GM18873 (cell line): ENCODE data around the gene CASTOR2.
"Not testable (repeated sequence)": the region's sequence is repeated elsewhere in the genome, so short reads cannot be mapped to it uniquely, and the experiment has no call there.

Experiments
- ATAC-seq: cut with Tn5 transposase; IDR thresholded peaks from one replicate; pipeline ENCODE4 v1.9.1; 2021; ENCODE audit warnings: mild to moderate bottlenecking, moderate library complexity, moderate number of reproducible peaks; ENCODE audit not compliant: unreplicated experiment, low FRiP score

CASTOR2 gene

DNA sequence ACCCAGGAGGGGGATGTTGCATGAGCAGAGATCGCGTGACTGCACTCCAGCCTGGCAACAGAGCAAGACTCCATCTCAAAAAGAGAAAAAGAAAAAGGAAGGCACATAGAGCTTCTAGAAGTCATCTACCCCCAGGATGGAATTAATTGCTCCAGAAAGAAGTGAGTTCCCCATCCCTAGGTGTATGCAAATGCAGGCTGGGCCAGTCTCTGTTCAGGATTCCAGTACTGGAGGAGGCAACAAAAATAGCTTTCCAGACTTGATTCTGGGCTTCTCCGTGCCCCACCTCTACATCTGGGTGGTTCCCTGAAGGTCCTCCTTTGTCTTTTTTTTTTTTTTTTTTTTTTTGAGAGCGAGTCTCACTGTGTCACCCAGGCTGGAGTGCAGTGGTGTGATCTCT, 28.6 kb downstream of the CASTOR2 start:
- no peak for ATAC-seq

DNA sequence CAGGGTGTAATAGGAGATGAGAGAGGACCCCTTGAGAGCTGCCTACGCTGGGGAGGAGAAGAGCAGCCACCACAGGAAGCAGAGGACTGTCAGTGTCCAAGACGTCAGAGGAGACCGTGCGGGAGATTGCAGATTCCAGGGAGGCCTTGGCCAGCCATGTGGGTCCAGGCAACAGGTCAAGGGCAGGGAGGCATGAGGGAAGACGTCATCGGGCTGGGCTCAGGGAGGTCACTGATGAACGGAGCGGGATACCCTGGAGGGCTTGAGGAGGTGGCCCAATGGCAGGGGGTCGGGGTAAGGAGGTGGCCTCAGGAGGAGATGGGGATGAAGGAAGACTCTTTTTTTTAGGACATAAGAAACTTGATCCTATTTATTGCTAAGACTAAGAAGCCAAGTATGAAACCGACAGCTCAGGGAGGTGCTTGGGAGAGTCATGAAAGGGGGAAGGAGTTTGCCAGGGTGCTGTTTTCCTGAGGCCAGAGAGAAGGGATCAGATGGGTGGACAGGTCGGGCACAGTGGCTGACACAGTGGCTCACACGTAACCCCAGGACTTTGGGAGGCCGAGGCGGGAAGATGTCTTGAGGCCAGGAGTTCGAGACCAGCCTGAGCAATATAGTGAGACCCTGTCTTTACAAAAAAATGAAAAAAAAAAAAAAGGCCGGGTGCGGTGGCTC, 30.5 kb downstream of the CASTOR2 start:
- ATAC-seq = not testable (repeated sequence)

DNA sequence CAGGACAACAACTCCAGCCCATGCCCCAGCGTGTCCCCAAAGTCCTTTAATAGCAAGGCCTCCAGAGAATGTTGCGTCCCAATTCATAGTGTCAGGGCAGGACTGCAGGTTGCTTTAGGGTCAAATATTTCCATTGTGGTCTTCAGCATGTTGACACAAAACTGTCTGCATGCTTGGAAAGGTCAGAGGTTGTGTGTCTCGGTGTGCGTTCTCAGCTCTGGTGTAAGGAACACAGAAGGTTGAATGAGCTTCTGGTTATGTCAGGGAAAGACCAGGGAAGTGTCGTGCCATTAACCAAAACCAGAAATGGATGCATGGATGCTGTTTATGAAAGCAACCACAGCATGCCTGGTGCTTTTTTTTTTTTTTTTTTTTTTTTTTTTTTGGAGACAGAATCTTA, 31.9 kb downstream of the CASTOR2 start:
- not testable (repeated sequence) for ATAC-seq

DNA sequence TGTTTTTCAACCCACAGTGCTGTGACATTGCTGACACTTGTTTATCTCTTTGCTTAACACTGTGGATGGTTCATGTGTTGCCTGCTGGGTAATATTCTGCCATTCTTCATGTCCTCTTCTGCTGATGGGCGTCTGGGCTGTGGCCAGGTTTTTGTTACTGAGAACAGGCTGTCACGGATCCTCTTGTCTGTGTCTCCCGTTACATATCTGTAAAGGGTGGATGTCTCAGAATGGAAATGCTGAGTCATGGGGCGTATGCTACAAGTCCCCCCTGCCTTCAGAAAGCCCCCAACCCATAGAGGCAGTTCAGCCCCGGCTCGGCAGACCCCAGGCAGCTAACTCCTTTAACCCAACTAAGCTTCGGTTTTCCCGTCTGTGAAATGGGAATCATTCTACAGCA, 33.3 kb downstream of the CASTOR2 start:
- not testable (repeated sequence) for ATAC-seq

DNA sequence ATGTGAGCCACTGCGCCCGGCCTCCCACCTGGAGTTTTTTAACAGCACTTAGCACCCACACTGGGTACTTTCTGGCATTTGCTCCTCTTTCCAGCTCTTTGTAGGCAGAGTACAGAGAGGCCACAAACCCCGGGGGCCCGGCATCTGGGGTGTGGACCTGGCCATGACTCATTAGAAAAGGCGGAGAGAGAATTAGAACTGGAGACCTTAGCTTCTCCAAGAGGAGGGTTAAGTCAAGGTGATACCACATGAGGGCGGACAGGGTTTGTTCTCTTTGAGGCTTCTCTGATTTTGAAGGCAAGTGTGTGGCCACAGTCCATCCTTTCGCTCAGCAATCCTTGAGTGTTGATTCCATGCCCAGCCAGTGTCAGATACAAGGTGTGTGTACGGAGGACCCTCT, 36.9 kb downstream of the CASTOR2 start:
- not testable (repeated sequence) for ATAC-seq

DNA sequence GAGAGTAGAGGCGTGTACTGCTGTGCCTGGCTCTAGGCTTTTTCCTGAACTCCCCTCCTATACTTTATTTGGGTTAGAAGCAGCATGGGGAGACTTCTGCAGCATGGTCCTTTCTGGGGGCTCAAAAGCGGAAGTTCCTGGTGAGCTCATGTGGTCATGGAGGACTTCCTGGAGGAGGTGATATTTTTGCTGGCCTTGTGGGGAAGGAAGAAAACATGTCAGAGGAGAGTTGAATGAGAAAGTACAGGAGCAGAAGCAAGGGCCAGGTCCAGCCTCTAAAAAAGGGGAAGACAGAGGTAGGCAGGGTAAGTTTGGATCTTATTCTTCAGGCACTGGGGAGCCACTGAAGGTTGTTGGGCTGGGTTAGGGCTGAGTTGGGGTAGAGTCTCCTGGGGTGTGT, 45.5 kb downstream of the CASTOR2 start:
- no peak for ATAC-seq

DNA sequence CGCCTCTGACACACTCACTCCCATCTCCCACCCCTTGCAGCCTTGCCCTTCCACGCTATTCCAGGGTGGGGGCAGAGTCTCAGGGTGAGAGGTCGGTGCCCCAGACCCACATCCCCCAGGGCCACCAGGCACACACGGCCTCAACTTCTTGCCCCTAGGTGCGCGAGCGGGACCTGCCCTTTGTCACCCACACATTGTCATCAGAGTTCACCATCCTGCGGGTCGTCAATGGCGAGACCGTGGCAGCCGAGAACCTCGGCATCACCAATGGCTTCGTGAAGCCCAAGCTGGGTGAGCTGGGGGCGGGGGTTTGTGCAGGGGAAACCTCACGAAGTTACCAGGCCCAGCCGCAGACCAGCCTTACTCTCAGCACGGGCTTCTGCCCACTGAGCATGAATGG, 53.3 kb downstream of the CASTOR2 start:
- ATAC-seq = no peak

DNA sequence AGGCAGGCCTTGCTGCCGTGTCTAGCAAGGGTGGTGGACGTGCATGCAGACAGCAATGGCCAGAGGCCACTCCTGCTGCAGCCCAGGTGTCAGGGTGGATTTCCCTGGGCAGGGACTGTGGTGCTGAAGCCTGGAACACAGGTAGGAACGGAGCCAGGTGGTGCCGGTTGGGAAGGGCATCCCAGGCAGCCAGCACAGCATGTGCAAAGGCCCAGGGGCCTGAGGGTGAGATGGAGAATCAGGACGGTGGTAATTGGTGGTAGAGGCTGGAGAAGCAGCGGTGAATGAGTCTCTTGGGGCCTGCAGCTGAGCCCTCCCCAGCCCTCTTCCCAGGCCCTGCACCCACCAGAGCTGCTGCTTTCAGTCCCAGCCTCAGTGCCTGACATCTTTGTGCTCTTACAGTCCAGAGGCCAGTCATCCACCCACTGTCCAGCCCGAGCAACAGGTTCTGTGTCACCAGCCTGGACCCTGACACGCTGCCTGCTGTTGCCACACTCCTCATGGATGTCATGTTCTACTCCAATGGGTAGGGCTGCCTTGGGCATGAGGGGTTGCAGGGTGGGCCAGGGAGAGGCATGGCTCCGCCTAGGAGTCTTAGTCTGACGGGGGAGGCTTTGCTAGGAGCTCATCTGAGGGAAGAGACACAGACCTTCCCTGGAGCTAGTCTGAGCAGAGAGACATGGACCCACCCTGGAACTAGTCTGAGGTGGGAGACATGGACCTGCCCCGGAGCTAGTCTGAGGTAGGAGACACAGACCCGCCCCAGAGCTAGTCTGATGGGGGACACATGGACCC, 54.3 kb downstream of the CASTOR2 start:
- ATAC-seq = no peak

DNA sequence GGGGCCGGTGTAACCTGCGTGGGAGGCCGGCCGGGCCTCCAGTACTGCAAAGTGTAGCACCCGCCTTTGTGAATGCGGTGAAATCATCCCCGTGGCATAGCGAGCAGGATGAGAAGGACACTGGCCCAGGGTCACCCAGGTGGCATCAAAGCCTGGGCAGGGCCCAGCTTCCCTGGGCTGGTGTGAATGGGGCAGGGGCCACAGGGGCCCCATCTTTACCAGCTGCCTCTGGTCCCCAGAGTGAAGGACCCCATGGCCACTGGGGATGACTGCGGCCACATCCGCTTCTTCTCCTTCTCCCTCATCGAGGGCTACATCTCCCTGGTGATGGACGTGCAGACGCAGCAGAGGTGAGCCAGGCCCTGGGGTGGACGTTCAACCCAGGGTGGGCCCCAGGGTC, 55.3 kb downstream of the CASTOR2 start:
- no peak for ATAC-seq

DNA sequence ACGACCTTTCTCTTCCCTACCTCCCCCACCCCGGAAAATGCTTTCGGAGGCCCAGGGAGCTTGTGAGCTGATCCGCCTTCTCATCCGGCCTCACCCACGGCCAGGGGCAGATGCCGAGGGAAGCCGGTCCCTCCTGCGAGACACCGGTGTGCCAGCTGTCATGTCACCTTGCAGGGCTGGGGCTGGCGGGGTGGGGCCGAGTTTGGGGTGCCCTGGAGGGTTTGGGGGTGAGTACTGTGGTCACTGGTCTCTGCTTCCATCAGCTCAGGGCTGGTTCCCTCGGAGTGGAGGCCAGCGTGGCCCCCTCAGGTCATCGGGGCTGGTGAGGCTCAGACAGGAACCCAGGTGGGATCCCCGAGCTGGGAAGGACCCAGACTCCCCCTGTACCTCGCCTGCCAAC, 60.4 kb downstream of the CASTOR2 start:
- ATAC-seq = no peak

DNA sequence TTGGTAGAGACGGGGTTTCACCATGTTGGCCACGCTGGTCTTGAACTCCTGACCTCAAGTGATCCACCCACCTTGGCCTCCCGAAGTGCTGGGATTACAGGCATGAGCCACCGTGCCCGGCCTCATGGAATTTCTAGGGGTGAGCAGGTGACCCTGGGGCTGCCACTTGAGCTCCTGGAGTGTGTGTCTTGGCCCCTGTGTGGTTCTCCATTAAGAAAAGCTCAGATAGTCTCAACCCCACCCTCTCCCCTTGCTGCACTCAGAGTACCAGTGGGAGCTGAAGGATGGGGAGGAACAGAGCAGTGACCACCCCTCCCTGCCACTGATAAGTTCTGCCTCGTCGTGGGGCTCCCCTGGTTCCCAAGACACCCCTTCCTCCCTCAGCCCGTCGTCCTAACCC, 63.8 kb downstream of the CASTOR2 start:
- ATAC-seq = no peak

DNA sequence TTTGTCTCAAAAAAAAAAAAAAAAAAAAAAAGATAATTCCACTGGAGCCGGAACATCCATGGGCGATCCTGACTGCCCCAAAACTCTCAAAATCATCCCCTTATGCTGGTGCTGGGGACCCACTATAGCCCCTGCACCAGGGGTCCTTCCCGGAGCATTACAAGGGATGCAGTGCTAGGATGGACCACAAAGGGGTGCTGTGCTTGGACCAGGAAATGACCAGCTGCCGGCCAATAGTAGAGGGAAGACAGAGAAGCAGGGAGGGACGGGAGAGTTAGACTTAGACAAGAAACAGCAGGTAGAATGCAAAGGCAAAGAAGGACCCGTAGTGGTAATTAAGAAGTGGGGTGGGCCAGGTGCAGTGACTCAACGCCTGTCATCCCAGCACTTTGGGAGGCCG, 68.6 kb downstream of the CASTOR2 start:
- no peak for ATAC-seq

DNA sequence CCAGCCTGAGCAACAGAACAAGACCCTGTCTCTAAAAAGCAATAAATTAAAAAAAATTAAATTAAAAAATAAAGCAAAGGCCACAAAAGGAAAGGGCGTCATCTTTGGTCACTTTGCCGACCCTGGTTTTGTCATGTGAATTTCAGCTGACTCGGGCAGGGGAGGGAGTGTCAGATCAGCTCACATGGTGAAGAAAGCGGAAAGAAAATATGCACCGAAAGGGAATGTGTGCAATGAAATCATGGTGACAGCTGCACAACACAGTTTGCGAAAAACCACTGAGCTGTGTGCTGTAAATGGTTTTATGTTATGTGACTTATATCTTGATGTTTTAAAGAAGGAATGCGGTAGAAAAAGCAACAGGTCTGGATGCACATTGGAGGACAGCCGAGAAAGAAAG, 69.3 kb downstream of the CASTOR2 start:
- ATAC-seq = no peak

DNA sequence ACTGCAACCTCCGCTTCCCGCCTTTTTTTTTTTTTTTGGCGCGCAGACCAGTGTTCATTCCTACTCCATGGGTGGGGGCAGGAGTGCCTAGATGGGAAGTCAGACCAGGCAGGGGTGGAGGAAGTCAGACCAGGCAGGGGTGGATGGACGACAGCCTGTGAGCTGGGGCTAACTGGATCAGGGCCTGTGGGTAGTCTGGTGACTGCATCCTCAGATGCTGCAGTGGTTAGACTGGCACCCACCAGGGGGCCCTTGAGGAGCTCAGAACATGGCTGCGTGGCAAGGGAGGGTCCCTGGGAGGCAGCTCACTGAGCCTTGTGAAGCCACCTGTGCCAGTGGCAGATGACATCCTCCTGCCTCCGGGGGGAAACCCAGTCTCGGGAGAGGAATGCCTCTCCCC, 74.0 kb downstream of the CASTOR2 start:
- no peak for ATAC-seq

DNA sequence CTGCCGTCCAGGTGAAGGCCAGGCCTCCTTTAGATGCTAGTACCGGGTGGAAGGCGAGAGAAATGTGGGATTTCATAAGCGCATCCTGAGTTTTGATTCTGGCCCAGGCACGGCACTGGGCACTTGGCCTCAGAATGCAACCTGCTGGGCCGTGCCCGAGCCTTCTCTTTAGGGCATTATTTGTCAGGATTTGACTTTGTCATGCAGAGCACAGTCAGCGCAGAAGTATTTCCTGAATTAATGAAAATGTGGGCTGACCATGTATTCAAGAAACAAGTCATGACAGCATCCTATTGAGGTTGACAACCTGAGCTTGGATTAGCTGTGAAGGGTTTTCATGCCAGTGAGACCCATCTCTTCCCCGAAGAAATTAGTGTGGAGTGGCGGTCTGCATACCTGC, 74.7 kb downstream of the CASTOR2 start:
- no peak for ATAC-seq

DNA sequence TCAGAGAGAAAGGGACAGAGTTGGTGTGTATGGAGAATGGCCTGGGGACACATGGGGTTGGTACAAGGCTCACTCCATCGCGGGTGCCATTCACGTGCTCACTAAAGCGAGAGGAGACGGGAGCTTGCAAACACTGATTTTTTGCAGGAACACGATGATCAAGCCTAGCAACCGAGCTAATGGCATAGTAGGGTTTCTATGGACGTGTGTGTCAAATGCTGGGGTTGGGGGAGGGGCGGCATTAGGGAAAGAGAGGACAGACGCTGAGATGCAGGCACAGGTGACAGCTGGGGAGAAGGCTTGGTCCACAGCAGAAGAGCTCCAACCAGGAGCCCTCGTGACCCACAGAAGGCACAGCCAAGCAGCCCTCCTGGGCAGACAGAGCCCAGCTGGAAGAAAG, 75.2 kb downstream of the CASTOR2 start:
- ATAC-seq = no peak

DNA sequence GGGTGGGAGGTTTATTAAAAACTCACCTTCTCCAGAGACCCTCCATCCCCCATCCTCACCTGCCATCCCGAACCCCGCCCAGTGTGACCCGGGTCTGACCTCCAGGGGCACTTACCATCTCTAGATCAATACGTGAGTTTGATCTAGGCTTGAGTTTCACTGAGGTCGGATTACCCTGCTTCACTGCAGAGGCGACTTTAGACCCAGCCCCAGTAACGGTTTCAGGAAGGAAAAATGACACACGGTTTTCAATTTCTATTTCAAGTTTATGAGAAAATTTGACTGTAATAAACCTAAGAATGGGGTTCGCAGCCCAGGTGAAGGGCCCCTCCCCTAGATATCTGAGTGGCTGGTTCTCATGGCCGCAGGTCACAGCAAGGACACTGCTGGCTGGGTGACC, 76.0 kb downstream of the CASTOR2 start:
- ATAC-seq = no peak

DNA sequence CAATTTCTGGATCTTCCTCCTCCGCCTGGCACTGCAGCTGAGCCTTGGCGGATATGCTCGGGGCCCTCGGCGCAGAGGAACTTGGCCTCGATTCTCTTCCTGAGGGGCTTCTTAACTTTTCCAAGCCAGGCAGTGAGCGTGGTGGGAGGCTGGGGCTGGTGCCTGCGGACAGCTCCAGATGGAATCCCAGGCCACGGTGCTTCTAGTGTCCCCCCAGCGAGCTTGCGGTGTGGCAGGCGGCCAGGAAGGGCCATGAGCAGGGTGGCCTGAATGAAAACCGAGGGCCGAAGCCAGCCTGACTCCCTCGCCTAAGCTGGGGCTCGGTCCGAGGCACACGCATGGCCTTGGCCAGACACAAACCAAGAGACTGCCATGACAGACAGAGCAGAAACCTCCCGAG, 77.8 kb downstream of the CASTOR2 start:
- no peak for ATAC-seq

DNA sequence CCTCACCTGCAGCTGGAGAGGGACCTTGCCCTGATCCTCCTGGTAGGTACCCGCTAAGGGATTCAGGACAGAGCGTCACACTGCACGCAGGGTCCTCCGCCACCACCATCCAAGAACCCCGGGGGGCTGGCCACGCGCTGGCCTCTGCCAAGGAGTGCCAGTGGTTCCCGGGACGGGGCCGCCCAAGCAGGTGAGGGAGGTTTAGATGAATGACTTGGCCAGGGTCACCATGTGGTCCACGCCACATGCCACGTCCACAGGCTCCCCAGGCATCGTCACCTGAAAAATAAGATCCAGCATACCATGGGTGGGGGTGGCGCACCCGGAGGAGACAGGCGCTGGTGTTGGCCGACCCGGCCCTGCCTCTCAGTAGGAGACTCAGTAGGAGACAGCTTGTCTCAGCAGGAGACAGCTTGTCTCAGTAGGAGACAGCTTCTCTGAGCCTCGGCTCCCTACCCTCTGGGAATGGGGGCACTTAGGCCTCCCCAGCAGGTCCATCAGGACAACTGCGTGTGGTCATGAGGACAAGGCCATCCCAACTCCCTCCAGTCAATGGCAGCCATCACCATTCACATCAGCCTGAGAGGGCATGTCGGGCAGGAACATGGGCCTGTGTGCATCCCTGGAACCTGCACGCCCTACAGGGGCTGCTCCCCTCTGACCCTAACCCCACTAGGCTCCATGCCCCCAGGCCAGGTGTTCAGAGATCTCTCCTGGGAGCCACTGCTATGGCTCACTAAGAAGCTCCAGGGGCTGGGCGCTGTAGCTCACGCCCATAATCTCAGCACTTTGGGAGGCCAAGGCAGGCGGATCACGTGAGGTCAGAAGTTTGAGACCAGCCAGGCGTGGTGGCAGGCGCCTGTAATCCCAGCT, 78.6 kb downstream of the CASTOR2 start:
- ATAC-seq = no peak

DNA sequence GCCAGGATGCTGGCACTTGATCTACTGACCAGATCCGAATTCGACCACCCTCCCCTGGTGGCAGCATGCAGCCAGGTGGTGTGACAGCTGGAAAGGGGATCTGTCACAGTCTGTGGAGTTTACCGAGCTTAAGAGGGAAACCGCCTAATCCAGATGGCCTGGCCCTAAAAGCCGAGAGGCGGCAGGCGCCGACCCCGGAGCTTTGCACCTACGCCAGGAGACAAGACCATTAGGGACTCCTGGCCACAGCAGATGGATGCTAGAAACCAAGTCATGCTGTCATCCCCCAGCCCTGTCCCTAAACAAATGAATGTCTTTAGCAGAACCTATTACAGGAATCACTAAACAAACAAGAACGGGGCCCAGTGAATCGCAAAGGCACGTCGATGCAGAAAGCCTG, 81.4 kb downstream of the CASTOR2 start:
- ATAC-seq = no peak
